OCI-LY1 (cell line): Measurements from ENCODE around the gene EWSR1.

Experiments used
- EZH2 ChIP-seq: fragments of 200-600 bp; sonication (generic), shearing (Covaris generic); IDR thresholded peaks from 2 replicates; pipeline ENCODE4 v1.8.0; 2017; ENCODE audit warnings: borderline replicate concordance, mixed run types, mild to moderate bottlenecking, antibody characterized with exemption, low read length, moderate library complexity, mixed read lengths
- TF ChIP-seq, protein P1 (sequence below): fragments of 200-600 bp; sonication (generic), shearing (Covaris generic); IDR thresholded peaks from 2 replicates; pipeline ENCODE4 v1.5.1; 2017; ENCODE audit warnings: mild to moderate bottlenecking, antibody characterized with exemption, low read length, moderate library complexity, mixed read lengths

GRCh38 chr22:29338398-29338797 lies 70.3 kb downstream of the EWSR1 start:
- TF ChIP-seq, protein P1, sequence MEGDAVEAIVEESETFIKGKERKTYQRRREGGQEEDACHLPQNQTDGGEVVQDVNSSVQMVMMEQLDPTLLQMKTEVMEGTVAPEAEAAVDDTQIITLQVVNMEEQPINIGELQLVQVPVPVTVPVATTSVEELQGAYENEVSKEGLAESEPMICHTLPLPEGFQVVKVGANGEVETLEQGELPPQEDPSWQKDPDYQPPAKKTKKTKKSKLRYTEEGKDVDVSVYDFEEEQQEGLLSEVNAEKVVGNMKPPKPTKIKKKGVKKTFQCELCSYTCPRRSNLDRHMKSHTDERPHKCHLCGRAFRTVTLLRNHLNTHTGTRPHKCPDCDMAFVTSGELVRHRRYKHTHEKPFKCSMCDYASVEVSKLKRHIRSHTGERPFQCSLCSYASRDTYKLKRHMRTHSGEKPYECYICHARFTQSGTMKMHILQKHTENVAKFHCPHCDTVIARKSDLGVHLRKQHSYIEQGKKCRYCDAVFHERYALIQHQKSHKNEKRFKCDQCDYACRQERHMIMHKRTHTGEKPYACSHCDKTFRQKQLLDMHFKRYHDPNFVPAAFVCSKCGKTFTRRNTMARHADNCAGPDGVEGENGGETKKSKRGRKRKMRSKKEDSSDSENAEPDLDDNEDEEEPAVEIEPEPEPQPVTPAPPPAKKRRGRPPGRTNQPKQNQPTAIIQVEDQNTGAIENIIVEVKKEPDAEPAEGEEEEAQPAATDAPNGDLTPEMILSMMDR: no peak
- TF ChIP-seq EZH2: no peak
